Pancreas (tissue), 10 donors: Measurements from ENCODE around the gene HMGB3. TPM values are rescaled to one million over a fixed set of nuclear protein-coding genes. Genes with fewer than 3 reads are reported as not detected.
A peak's percentile ranks its signal among the peaks of the same experiment; 100 is the strongest.

Experiments used
- ATAC-seq, 4 donors: fragments of 200-7000 bp; cut with Tn5 transposase; one replicate each; pipeline versions ENCODE4 v1.8.0 to v1.9.1; 2020; ENCODE audit warnings: mild to moderate bottlenecking in 4 of 4, moderate library complexity in 4 of 4
- DNase-seq, 6 donors: peaks; one replicate each; pipeline ENCODE4 v3.0.0-alpha.2; 2020
- FAIRE-seq: peaks from 2 replicates; lab custom pipeline; 2012; peaks lifted over from hg19 to GRCh38; lab: Jason Lieb, UNC
- H3K27ac ChIP-seq, 4 donors: fragments of 200-600 bp; sonication (generic); 1 replicate in 3 of 4; 2 replicates in 1 of 4; pipeline versions ENCODE4 v1.5.0 to v1.8.0; 2020
- H3K27me3 ChIP-seq, 4 donors: fragments of 200-600 bp; one replicate each; pipeline ENCODE4 v1.8.0; 2021
- H3K36me3 ChIP-seq, 3 donors: fragments of 200-600 bp; sonication (generic) in 1 of 3; one replicate each; pipeline versions ENCODE4 v1.5.0 to v1.8.0; 2020 to 2021
- H3K4me1 ChIP-seq, 3 donors: fragments of 200-600 bp; one replicate each; pipeline ENCODE4 v1.8.0; 2021
- H3K4me3 ChIP-seq, 4 donors: fragments of 200-600 bp; sonication (generic) in 2 of 4; one replicate each; pipeline versions ENCODE4 v1.5.0 to v1.8.0; 2020 to 2021
- H3K9me3 ChIP-seq, 4 donors: fragments of 200-600 bp; one replicate each; pipeline ENCODE4 v1.8.0; 2021
- WGBS, 2 donors: extraction: QIAGEN DNeasy Blood & Tissue Kit; methylation state at CpG; one replicate each; pipeline ENCODE4 v1.1.7; 2013; 5-methylcytosine and 5-hydroxymethylcytosine counted together
- intact Hi-C, 3 donors: fragments of 100-400 bp; cut with DNase I; formaldehyde crosslinking; loops; one replicate each; pipeline versions ENCODE4 v1.11.1 to v1.14.2; 2022
- polyA plus RNA-seq, 2 donors: library from polyadenylated mRNA; stranded (reverse); fragments of 200-250 nt; gene quantifications; one replicate each; pipeline ENCODE4 v1.2.3, GENCODE V29; 2013
- total RNA-seq, 6 donors: library from RNA; stranded (reverse); fragmentation: NEBNext Ultra II Directional in 4 of 6; extraction: Animal tissue kit (Norgen Biotek cat#: 25700) in 4 of 6; gene quantifications; one replicate each; pipeline versions ENCODE4 v1.2.1 to v1.2.4, GENCODE V29; 2021 to 2023
- TF ChIP-seq, protein P1 (sequence below), 4 donors: fragments of 200-600 bp; sonication (generic) in 3 of 4; IDR thresholded peaks; one replicate each; pipeline versions ENCODE4 v1.5.0 to v1.8.0; 2021; ENCODE audit warnings: antibody characterized with exemption in 4 of 4
- donor health status: healthy with polysubstance abuse.
- donor health status: DM: no; HTN: no; CAD: no; lungs with moderate emphysema.
- donor health status: DM: no; HTN: no; CAD: no.
- donor health status: control.
- donor health status: control.
- donor health status: Bipolar disorder and iron deficiency.
- donor health status: DM: yes; HTN: yes; CAD: no.
- donor health status: DM: no; HTN: no; CAD: no.
- donor health status: DM: no; HTN: no; CAD: no.
- donor health status: DM: yes; HTN: yes; CAD: no.

HMGB3 gene
- total RNA-seq (10 to 100 TPM in 2 of 6 donors, 1 to 10 TPM in 4; 3.9 to 12.8 (median 5.5) TPM), polyA plus RNA-seq (10 to 100 TPM in 1 of 2 donors, 1 to 10 TPM in 1; 9.5 to 17.4 TPM)

DNA sequence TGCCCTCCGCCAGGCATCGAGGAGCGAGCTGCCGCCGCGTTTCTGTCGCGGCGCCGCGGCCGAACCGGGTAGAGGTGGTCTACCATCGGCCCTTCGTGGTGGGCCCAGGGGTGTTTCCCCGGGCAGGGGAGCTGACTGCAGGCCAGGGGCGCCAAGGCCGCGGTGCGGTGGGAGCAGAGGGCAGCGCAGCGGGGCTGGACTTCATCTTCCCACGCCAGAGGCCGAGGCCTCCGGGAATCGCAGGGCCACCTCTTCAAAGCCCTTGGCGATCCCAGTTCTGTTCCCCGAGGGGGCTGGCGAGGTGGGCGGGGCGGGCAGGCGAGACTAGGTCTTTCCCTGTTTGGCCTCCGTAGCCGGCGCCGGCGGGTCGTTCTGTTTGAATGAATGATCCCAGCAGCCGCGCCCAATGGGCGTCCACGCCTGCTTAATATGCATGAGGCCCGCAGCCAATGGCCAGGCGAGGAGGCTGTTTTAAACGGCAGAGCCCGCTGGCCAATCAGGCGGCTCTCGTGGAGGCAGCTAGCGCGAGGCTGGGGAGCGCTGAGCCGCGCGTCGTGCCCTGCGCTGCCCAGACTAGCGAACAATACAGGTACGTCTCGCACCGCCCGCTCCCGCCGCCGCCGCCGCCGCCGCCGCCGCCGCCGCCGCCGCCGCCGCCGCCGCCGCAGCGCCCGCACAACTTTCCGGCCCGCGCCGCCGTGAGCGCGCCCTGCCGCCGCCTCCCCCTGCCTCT lies at the start of gene HMGB3:
HMGB3 (plus strand) TSS at position 548 of the 733 bp plus-strand sequence. CDS start 2,265 bp downstream, outside the sequence.
- FAIRE-seq = no peak
- H3K27ac ChIP-seq = peak within 1 kb of the TSS in 3 of 4 donors; percentile 52 to 67 (median 67)
- WGBS, 2 donors = 1 to 38% methylated on average over 44 to 69 of the region's 90 CpGs

DNA sequence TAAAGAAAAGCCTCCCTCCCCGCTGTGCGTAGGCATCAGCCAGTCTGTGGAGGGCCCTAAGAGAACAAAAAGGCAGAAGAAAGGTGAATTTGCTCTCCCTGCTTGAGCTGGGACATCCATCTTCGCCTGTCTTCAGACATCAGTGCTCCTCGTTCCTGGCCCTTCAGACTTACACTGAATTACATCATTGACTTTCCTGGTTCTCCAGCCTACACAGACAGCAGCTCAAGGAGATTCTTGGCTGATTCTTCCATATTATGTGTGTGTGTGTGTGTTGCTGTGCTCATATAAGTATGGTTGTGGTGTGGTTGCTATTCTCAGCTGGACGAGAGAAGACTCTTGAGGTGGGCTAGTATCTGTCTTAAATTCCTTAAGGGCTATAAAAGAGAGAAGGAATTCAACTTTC lies 49.2 kb upstream of the HMGB3 start:
- WGBS, 2 donors = 44 to 60% methylated on average over 5 of the region's 5 CpGs
- H3K9me3 ChIP-seq = no peaks in the 10 kb centered on the region
- H3K4me3 ChIP-seq = no peak overlapping the region
- FAIRE-seq (no peak), DNase-seq (no peak), ATAC-seq (no peak)
- intact Hi-C loops = no loop called here
- TF ChIP-seq, protein P1, sequence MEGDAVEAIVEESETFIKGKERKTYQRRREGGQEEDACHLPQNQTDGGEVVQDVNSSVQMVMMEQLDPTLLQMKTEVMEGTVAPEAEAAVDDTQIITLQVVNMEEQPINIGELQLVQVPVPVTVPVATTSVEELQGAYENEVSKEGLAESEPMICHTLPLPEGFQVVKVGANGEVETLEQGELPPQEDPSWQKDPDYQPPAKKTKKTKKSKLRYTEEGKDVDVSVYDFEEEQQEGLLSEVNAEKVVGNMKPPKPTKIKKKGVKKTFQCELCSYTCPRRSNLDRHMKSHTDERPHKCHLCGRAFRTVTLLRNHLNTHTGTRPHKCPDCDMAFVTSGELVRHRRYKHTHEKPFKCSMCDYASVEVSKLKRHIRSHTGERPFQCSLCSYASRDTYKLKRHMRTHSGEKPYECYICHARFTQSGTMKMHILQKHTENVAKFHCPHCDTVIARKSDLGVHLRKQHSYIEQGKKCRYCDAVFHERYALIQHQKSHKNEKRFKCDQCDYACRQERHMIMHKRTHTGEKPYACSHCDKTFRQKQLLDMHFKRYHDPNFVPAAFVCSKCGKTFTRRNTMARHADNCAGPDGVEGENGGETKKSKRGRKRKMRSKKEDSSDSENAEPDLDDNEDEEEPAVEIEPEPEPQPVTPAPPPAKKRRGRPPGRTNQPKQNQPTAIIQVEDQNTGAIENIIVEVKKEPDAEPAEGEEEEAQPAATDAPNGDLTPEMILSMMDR (IDR thresholded peaks at IDR 0.05) = no peak
- no peak overlapping the region for H3K27ac ChIP-seq
- no peaks in the 10 kb centered on the region for H3K27me3 ChIP-seq
- H3K36me3 ChIP-seq = no peaks in the 10 kb centered on the region
- no peaks in the 10 kb centered on the region for H3K4me1 ChIP-seq

More for the DNA sequence above, at the start of gene HMGB3:
- no peaks in the 10 kb centered on the region for H3K9me3 ChIP-seq
- no peaks in the 10 kb centered on the region for H3K27me3 ChIP-seq
- ATAC-seq (peak; percentile 98 to 99 (median 99)), DNase-seq (peak; percentile 79 to 94 (median 84))
- H3K4me1 ChIP-seq = no peaks in the 10 kb centered on the region
- H3K36me3 ChIP-seq = no peaks in the 10 kb centered on the region
- peak within 1 kb of the TSS; percentile 31 to 54 (median 44) for H3K4me3 ChIP-seq
- TF ChIP-seq, protein P1 (IDR thresholded peaks at IDR 0.05) = no peak
- intact Hi-C loops = no loop called here

DNA sequence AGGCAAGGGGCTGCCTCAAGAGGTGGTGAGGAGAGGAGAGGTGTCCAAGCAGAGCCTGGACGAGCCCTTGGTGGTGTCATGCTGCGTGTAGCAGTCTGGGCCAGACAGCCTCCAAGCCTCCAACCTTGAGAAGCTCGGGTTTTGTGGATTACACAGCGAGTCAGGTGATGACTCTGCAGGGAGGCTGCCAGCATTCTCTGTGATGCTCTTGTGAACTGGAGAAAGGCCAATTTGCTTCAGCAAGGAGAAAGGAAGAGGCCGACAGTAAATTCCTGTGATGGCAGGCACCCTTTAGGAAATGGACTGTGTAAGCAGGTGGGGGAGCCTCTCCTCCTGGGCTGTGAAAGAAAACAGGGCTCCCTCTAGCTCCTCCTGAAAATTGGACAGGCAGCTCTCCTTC lies 48.7 kb upstream of the HMGB3 start:
- no peak overlapping the region for H3K4me3 ChIP-seq
- no peaks in the 10 kb centered on the region for H3K9me3 ChIP-seq
- TF ChIP-seq, protein P1 (IDR thresholded peaks at IDR 0.05) = no peak
- H3K27ac ChIP-seq = no peak overlapping the region
- DNase-seq (no peak), ATAC-seq (no peak), FAIRE-seq (no peak)
- WGBS, 2 donors = 15 to 22% methylated on average over 5 of the region's 5 CpGs
- no peaks in the 10 kb centered on the region for H3K4me1 ChIP-seq
- no peaks in the 10 kb centered on the region for H3K27me3 ChIP-seq
- no peaks in the 10 kb centered on the region for H3K36me3 ChIP-seq
- intact Hi-C loops = no loop called here

DNA sequence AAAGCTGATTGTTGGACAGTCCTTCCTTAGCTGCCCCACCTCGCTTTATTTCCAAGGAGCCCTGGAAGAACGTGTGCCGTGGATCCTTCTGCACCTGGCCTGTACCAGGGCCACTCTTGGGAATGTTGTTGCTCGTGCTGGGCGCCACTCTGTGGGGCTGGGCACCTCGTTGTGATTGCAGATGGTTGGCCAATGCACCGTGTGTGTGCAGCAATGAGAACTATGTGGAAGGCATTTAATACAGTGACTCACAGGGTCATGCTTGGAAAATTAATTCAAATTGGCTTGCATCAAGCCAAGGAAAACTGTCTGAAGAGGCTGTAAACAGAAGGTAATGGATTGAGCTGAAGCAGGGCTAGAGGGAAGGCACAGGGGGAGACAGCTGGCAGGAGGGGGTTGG lies 47.7 kb upstream of the HMGB3 start:
- Histone ChIP-seq H3K4me3 (no peak overlapping the region), H3K27me3 (no peaks in the 10 kb centered on the region), H3K9me3 (no peaks in the 10 kb centered on the region), H3K36me3 (no peaks in the 10 kb centered on the region), H3K4me1 (no peaks in the 10 kb centered on the region), H3K27ac (no peak overlapping the region)
- 47 to 65% methylated on average over 7 of the region's 7 CpGs for WGBS, 2 donors
- DNase-seq = no peak
- no peak for FAIRE-seq
- no peak for ATAC-seq
- intact Hi-C loops = no loop called here
- TF ChIP-seq, protein P1 (IDR thresholded peaks at IDR 0.05) = no peak

DNA sequence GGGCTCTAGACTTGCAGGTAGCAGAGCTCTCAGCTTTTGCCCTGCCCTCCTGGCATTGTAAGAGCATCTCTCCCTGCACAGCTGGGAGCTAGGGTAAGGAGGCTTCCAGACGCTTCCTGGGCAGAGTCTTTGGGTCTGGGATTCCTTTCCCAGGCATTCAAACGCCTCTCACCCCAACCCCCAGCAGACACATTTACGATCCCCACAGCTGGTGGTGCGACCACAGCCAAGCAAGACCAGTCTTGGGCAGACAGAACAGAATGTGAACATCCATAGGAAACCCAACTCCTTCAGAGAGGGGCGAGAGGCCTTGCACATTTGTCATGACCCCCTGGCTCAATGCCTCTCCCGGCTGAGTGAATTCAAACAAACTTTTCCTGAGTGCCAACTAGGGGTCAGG lies 46.6 kb upstream of the HMGB3 start:
- TF ChIP-seq, protein P1 (IDR thresholded peaks at IDR 0.05) = no peak
- intact Hi-C loops = no loop called here
- no peaks in the 10 kb centered on the region for H3K36me3 ChIP-seq
- DNase-seq (no peak), FAIRE-seq (no peak), ATAC-seq (no peak)
- WGBS, 2 donors = 55 to 72% methylated on average over 6 of the region's 6 CpGs
- no peaks in the 10 kb centered on the region for H3K27me3 ChIP-seq
- H3K9me3 ChIP-seq = no peaks in the 10 kb centered on the region
- H3K4me3 ChIP-seq = no peak overlapping the region
- H3K27ac ChIP-seq = no peak overlapping the region
- no peaks in the 10 kb centered on the region for H3K4me1 ChIP-seq
